GM23338 (cell line): ENCODE measurements around the gene ALG14.

Source experiments
- CREB1 ChIP-seq: fragments of 250-450 bp; sonication (Bioruptor Pico); IDR thresholded peaks from 2 replicates; pipeline ENCODE4 v1.5.0; 2020; ENCODE audit warnings: low read depth, mild to moderate bottlenecking, moderate library complexity
- CTCF ChIP-seq, 2 experiments: fragments of 200-600 bp in 1 of 2; sonication (generic) in 1 of 2; conservative IDR thresholded peaks; 2 replicates each; pipeline versions ENCODE4 v1.5.1 to v1.6.1; 2016 to 2017; ENCODE audit warnings: antibody characterized with exemption in 2 of 2, low read depth in 2 of 2, mild to moderate bottlenecking in 2 of 2, moderate library complexity in 1 of 2
- EZH2 ChIP-seq: fragments of 200-600 bp; sonication (generic); IDR thresholded peaks from one replicate; pipeline ENCODE4 v1.8.0; 2017; ENCODE audit warnings: antibody characterized with exemption, mild to moderate bottlenecking, low read depth; ENCODE audit not compliant: unreplicated experiment
- EZH2phosphoT487 ChIP-seq: fragments of 200-600 bp; sonication (generic); IDR thresholded peaks from one replicate; pipeline ENCODE4 v1.8.1; 2018; ENCODE audit warnings: antibody characterized with exemption; ENCODE audit not compliant: unreplicated experiment
- JUNB ChIP-seq: IDR thresholded peaks from one replicate; pipeline ENCODE4 v1.6.1; 2016; ENCODE audit warnings: antibody characterized with exemption; ENCODE audit not compliant: unreplicated experiment
- POLR2AphosphoS5 ChIP-seq: IDR thresholded peaks from 2 replicates; pipeline ENCODE4 v1.6.1; 2016; ENCODE audit warnings: antibody characterized with exemption, low read depth
- REST ChIP-seq: IDR thresholded peaks from one replicate; pipeline ENCODE4 v1.6.1; 2018; ENCODE audit warnings: antibody characterized with exemption; ENCODE audit not compliant: unreplicated experiment
- STAT1 ChIP-seq: IDR thresholded peaks from one replicate; pipeline ENCODE4 v1.6.1; 2016; ENCODE audit warnings: antibody characterized with exemption; ENCODE audit not compliant: unreplicated experiment
- ZNF114 ChIP-seq: fragments of 250-450 bp; sonication (Bioruptor Pico); IDR thresholded peaks from 2 replicates; pipeline ENCODE4 v1.5.0; 2020; ENCODE audit warnings: mild to moderate bottlenecking, moderate library complexity
- ZNF331 ChIP-seq: fragments of 250-450 bp; sonication (Bioruptor Pico); IDR thresholded peaks from 2 replicates; pipeline ENCODE4 v1.5.0; 2020; ENCODE audit warnings: low read depth, mild to moderate bottlenecking, moderate library complexity

- TF ChIP-seq EZH2, result no peak
- no peak for TF ChIP-seq CTCF (conservative IDR thresholded peaks at IDR 0.05; ENCODE audit: low read depth in 2 of 2)
- no peak for TF ChIP-seq POLR2AphosphoS5
- no peak for TF ChIP-seq STAT1
- no peak for TF ChIP-seq EZH2phosphoT487
- no peak for TF ChIP-seq ZNF114 (CRISPR knock-in tag)
- TF ChIP-seq REST, result no peak
- no peak for TF ChIP-seq JUNB
- no peak for TF ChIP-seq CREB1
- TF ChIP-seq ZNF331 (CRISPR knock-in tag), result no peak
Measured at GRCh38 chr1:94934551-94934950, 138.2 kb downstream of the ALG14 start.
